ENCODE results near the gene RUBCN.

DNA sequence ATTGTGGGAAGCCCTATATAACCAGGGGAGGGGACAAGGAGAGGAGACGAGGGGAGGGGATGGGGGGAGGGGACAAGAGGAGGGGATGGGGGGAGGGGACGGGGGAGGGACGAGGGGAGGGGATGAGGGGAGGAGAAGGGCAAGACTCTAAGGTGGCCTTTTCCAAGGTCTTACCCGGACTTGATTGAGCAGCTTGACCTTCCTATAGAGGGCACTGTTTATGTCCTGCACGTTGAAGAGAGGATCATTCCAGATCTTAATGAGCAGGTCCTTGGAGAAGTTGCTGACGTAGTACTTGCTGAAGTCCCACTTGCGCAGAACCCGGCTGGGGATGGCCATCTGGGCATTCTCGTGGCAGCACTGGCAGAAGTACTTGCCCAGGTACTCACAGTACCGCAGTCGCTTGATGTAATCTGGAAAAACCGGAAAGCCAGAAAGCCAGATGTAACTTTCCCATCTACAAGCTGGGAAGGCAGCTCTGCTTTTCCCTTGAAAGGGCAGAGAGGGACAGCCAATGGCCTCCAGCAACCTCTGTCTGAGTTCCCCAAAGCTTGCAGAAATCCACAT lies 55.7 kb downstream of the RUBCN start:
- TF ChIP-seq, protein P1, sequence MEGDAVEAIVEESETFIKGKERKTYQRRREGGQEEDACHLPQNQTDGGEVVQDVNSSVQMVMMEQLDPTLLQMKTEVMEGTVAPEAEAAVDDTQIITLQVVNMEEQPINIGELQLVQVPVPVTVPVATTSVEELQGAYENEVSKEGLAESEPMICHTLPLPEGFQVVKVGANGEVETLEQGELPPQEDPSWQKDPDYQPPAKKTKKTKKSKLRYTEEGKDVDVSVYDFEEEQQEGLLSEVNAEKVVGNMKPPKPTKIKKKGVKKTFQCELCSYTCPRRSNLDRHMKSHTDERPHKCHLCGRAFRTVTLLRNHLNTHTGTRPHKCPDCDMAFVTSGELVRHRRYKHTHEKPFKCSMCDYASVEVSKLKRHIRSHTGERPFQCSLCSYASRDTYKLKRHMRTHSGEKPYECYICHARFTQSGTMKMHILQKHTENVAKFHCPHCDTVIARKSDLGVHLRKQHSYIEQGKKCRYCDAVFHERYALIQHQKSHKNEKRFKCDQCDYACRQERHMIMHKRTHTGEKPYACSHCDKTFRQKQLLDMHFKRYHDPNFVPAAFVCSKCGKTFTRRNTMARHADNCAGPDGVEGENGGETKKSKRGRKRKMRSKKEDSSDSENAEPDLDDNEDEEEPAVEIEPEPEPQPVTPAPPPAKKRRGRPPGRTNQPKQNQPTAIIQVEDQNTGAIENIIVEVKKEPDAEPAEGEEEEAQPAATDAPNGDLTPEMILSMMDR (IDR thresholded peaks at IDR 0.05) = no peak
- TF ChIP-seq EP300 (IDR thresholded peaks at IDR 0.05) (no peak), POLR2A (IDR thresholded peaks at IDR 0.05; ENCODE audit: low read depth) (no peak)

All from esophagus muscularis mucosa (tissue), 4 donors.